GM18520 (cell line): Measurements from ENCODE around the gene PROCR.
"Not testable (repeated sequence)": the region's sequence is repeated elsewhere in the genome, so short reads cannot be mapped to it uniquely, and the experiment has no call there.

Experiments used
- ATAC-seq: cut with Tn5 transposase; IDR thresholded peaks from one replicate; pipeline ENCODE4 v1.9.1; 2021; ENCODE audit not compliant: unreplicated experiment

Gene PROCR

DNA sequence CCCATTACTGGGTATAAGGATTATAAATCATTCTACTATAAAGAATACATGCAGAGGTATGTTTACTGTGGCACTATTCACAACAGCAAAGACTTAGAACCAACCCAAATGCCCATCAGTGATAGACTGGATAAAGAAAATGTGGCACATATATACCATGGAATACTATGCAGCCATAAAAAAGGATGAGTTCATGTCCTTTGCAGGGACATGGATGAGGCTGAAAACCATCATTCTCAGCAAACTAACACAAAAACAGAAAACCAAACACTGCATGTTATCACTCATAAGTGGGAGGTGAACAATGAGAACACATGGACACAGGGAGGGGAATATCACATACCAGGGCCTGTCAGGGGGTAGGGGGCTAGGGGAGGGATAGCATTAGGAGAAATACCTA, 7.3 kb upstream of the PROCR start:
- ATAC-seq: not testable (repeated sequence)

DNA sequence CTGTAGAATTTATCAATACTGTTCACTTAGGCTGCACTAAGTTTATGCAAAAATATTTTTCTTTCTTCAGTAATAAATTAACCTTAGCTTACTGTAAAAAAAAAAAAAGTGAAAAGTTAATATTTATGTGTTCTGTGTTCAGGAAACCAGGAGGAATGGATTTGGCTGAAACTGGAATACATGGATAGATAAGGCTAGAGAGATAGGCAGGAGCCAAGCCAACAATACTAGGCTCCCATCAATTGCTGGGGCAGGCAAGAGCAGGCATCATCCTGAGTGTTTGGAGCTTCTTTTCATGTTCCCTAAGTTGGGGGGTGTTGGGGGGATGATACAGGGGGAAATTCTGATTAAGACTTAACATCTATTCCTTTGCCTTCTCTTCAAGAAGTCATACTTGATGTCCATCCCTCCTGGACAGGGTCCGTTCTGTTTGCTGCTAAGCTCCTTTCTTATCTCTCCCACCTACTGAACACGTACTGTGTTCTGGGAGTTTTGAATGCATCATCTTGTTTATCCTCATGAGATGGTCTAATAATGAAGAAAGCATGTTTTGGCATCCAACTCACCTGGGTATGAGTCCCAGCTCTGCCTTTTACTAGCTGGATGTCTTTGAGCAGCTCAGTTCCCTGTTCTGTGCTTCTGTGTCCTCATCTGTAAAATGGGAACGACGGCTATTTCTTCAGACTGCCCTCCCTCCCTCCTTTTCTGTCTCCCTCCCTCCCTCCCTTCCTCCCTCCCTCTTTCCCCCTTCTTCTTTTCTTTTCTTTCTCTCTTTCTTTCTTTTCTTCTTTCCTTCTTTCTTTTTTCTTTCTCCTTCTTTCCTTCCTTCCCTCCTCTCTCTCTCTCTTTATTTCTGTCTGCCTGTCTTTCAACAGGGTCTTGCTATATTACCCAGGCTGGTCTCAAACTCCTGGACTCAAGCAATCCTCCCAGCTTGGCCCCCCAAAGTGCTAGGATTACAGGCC, 6.4 kb upstream of the PROCR start:
- ATAC-seq: no peak

DNA sequence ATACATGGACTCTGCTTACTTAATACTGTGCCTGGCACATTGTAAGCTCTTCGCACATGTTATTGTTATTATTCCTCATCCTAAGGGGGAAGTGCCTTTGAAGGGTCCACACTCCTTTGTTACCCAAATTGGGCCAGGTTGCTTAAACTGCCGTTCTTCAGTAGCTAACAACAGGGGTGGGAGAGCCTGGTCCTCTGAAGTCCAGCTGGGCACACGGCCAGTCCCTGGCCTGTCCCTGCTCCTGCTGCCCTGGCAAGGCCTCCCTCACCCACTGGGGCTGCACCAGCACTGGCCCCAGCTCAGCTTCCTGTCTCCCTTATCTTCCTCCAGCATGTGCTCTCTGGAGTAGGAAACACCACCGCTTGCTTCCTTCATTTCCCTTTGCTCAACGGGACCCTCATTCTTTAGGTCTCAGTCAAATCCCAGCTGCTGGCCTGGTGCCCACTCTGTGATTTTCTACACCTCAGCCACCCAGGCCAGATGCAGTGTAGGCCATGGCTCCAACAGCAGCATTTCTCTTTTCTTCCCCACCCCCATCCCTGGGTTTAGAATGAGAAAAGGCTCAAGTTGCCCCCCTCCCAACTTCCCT, 5.5 kb upstream of the PROCR start:
- no peak for ATAC-seq

DNA sequence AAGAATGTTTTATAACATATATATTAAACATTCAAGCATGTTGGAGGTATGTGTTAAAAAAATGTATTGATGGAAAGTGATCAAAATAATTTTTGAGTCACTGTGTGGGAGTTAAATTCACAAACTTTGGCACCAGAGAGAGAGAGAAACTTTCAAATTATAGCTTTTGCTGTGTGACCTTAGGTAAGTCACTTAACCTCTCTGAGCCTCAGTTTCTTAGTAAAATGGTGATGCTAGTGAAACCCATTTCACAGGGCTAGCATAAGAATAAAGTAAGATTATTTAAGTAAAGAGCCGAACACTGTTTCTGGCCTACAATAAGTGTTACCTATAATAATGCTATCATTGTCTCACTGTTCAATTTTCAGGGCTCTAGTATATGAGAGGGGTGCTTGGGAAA, 4.1 kb upstream of the PROCR start:
- ATAC-seq: no peak

DNA sequence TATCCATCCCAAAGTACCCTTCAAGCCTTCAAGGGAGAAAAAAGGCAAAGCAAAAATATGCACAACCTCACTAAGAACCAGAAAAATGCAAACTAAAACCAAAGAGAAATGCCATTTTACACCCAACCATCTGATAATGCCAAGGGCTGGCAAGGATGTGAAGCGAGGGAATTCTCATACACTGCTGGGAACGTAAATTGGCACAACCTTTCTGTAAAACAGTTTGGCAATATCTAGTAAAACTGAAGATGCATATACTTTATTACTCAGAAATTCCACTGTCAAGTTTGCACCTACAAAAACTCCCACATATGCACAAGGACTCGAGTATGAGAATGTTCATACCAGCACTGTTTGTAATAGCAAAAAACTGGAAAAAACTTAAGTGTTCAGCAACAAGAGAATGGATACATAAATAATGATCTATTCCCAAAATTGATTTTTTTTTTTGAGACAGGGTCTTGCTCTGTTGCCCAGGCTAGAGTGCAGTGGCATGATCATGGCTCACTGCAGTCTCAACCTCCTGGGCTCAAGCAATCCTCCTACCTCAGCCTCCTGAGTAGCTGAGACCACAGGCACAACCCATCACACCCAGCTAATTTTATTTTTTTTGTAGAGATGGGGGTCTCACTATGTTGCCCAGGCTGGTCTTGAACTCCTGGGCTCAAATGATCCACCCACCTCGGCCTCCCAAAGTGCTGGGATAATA, 3.0 kb upstream of the PROCR start:
- not testable (repeated sequence) for ATAC-seq

DNA sequence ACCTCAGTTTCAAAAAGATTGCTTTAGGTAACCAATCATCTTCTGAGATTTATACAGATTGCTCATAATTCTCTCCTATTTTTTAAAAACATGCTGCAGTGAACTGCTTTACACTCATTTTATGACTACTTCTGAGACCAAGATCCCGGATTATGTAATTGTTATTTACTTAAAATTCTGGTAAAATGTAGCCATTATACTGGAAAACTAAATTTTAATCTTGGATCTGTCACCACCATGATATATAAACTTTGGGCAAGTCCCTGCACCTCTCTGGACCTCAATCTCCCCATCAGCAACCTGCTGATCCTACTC, 477 bp upstream of the PROCR start:
- no peak for ATAC-seq

DNA sequence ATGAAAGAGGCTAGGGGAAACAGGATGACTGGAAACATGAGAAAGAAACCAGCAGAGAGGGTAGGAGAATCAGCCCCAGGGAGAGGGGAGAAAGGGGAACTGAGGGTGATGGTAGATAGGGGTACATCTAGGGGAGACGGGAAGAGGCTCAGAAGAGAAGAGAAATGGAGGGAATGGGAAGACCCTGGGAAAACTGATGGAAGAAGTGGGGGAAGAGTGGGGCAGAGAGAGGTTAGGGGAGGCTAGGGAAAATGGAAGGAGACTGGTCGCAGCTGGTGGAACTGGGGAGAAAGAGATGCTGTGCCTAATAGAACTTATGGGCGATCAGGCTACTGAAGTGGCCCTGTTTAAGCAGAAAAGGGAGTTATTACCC, 548 bp downstream of the PROCR start:
- no peak for ATAC-seq

DNA sequence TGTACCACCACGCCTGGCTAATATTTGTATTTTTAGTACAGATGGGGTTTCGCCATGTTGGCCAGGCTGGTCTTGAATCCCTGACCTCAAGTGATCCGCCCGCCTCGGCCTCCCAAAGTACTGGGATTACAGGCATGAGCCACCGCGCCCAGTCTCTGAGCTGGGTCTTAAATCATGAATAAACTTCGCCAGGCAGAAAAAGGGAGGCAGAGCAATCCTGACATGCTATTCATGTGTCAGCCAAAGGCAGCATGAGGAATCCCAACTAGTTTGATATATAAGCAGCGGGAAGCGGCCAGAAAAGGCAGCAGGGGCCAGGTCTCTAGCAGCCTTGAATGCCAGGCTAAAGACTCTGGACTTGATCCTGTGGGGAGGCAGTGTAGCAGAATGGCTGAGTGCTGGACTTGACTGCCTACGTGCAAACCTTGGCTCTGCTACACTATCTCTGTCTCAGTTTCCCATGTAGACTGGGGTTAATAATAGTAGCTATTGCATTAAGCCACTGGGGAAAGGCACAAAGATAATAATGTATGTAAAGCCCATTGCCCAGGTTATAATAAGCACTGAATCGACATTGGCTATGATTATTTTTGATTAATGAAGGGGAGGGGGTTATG, 1.8 kb downstream of the PROCR start:
- no peak for ATAC-seq

DNA sequence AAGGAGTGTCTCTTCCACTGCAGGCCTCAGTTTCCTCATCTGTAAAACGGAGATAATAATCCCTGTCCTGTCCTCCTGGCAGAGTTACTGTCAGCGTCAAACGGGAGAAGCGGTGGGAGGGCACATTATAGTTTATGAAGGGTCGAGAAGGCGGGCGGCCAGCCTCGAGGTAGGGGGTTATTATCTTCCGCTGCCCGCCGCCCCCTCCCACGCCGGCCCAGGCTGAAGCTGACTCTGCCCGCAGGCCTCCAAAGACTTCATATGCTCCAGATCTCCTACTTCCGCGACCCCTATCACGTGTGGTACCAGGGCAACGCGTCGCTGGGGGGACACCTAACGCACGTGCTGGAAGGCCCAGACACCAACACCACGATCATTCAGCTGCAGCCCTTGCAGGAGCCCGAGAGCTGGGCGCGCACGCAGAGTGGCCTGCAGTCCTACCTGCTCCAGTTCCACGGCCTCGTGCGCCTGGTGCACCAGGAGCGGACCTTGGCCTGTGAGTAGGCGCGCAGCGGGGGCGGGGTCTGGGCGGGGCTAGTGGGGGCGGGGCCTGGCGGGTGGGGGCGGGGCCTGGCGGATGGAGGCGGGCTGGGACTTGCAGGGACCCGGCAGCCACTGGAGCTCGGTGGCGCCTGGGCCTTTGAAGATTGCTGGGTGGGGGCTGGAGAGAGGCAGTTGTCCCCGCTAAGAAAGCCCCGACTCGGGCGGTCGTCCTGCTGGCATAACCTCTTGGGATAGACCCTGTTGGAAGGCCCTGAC, 2.8 kb downstream of the PROCR start:
- no peak for ATAC-seq

DNA sequence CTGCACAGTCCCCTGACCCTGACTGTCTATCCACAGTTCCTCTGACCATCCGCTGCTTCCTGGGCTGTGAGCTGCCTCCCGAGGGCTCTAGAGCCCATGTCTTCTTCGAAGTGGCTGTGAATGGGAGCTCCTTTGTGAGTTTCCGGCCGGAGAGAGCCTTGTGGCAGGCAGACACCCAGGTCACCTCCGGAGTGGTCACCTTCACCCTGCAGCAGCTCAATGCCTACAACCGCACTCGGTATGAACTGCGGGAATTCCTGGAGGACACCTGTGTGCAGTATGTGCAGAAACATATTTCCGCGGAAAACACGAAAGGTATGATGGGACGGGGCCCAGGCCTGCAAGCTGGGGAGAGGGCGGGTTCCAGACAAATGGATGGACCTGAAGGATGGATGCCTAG, 4.3 kb downstream of the PROCR start:
- ATAC-seq: no peak

DNA sequence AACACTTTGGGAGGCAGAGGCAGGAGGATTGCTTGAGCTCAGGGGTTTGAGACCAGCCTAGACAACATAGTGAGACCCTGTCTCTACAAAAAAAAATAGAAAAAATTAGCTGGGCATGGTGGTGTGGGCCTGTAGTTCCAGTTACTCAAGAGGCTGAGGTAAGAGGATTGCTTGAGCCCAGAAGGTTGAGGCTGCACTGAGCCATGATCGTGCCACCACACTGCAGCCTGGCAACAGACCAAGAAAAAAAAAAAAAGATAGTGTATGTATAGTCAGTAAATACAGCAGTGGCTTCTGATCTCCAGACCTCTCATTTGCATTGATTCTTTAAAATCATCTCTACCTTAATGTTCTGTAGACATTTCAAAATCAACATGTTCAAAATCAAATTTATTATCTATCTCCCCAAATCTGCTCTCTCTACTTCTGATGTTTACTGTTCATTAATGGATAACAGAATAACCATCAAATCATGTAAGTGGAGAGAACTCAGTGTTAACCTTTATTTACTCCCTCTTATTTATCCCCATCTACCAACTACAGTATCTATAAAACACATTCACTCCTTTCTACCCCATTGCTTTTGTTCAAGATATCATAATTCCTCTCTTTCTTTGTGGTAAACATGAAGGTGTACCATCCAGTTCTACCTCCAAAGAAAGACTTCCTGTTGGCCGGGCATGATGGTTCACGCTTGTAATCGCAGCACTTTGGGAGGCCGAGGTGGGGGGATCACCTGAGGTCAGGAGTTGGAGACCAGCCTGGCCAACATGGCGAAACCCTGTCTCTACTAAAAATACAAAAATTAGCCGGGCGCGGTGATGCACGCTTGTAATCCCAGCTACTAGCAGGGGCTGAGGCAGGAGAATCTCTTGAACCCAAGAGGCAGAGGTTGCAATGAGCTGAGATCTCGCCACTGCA, 7.7 kb downstream of the PROCR start:
- ATAC-seq: no peak

DNA sequence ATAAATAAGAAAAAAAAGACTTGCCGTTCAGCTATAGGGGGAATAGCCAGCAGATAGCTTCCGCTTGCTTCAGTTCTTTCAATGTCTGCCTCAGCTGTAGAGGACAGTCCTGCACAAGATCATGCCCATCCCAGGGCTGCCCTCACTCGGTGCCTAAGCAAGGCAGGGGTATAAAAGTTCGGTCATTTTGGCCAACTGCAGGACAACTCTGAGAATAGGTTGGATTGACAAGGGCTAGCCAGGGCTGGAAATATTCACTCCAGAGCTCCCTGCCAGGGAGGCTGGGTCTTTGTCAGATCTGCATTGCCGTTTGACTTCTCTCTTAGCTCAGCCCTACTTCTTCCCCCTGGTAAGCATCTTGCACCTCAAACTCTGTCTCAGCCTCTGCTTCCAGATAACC, 8.4 kb downstream of the PROCR start:
- no peak for ATAC-seq

DNA sequence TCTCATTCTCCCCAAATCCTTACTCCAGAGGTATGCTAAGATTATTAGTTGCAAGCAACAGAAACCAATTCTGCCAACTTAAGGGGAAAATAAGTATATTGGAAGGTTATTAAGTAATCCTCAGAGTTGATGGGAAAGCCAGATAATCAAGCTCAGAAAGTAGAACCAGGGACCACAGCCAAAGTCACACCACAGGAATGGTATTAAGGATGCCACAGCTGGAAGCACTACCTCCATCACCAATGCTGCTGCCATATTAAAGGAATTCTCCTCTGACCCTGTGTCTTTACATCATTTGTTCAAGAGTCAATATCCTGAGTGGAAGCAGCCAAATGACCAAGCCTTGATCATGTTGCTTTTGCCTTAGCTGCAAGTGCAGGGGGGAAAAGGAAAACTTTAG, 9.9 kb downstream of the PROCR start:
- no peak for ATAC-seq

DNA sequence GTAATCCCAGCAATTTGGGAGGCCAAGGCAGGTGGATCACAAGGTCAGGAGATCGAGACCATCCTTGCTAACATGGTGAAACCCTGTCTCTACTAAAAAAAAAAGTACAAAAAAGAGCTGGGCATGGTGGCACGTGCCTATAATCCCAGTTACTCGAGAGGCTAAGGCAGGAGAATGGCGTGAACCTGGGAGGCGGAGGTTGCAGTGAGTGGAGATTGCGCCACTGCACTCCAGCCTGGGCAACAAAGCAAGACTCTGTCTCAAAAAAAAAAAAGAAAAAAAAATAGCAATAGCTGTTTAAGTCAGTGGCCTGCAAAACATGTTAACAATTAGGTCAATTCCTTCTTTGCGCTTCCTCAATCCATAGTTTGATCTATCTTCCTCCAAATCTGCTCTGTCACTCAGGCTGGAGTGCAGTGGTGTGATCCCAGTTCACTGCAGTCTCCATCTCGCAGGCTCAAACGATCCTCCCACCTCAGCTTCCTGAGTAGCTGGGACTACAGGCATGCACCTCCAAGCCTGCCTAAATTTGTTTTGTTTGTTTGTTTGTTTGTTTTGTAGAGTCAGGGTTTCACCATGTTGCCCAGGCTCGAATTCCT, 14.9 kb downstream of the PROCR start:
- ATAC-seq: not testable (repeated sequence)

DNA sequence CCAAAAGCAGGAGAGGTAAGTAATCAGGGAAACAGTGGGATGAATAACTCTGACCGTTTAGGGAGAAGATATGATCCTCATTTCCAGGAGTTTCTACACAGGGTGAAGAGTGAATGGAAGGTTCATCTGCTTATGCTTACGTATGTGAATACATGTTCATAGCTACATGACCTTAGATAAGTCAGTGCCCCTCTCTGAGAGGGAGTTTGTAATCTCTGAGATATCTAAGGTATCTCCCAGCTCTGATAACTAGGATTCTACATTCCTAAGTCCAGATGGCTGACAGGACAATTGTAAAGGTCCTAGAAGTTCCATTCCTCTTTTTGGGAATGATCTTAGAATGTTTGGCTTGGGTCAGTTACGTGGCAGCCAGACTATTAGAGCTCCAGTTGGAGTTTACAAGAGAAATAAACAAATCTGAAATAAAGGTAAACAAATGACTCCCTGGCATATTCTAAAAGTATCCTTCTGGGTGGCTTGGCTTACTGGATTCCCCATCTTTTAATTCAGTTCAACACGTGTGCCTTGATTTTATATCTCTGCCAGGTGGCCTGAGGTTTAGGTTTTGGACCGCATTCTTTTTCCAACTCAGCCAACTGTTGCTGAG, 15.8 kb downstream of the PROCR start:
- no peak for ATAC-seq

DNA sequence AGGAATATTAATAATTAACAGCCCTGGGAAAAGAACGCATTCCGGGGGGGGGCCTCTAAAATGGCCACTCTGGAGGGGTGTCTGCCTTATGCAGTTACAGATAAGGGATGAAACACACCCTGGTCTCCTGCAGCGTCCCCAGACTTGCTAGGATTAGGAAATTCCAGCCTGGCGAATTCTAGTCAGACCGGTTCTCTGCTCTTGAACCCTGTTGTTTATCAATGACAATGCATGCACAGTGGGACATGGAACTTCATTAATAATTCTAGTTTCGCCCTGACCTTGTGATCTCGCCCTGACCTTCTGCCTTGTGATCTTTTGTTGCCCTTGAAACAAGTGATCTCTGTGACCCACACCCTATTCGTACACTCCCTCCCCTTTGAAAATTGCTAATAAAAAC, 17.4 kb downstream of the PROCR start:
- not testable (repeated sequence) for ATAC-seq

DNA sequence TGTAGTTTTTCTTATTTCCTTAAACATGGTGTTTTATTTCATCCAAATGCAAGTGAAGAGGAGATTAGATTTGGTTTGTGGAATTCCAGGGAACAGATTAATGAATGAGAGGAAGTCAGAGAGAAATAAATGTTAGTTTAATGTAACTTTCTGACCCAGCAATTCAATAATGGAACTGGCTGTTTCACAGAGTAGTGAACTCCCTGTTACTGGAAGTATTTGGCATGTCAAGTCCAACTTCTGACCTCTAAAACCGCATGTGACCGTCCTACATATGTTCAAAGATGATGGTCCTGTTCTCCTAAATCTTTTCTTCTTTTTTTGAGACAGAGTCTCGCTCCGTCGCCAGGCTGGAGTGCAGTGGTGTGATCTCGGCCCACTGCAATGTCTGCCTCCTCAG, 18.7 kb downstream of the PROCR start:
- no peak for ATAC-seq

DNA sequence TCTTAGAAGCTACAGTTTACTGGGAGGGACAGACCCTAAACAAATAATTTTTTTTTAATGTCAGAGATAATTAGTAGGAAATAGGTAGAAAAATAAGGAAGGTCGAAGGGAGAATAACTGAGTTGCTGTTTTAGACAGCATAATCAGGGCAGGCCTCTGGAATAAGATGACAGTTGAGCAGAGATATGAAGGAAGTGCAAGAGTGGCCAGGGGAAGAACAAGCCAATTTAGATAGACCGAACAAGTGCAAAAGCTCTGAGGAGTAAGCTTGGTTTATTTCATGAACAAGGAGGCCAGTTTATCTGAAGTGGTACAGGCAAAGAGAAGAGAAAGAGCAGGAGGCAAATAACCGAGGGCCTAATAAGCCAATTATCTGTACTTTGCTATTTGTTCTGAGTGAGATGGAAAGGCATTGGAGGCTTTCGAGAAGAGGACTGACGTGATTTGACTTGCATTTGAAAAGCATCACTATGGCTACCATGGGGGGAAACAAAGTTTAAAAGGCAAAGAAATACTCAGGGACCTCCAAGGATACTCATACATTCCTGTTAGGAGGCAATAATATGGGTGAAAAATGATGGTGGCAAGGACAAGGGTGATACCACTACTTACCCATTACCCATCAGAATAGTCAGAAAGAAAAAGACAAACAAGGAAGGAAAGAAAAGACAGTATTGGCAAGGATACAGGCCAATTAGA, 19.7 kb downstream of the PROCR start:
- no peak for ATAC-seq
